ENCODE results near the gene SCARF1. TPM values are rescaled to one million over a fixed set of nuclear protein-coding genes. Genes with fewer than 3 reads are reported as not detected.

SCARF1 gene
- polyA plus RNA-seq, 1 donor from 2014 or later: 3.0 TPM

GRCh38 chr17:1640329-1641064 lies 5.0 kb downstream of the SCARF1 start:
- Histone ChIP-seq H3K9me3 (ENCODE audit: low read length) (no peaks in the 10 kb centered on the region), H3K9ac (ENCODE audit: low read length) (peak overlapping the region; percentile 5), H3K27ac (ENCODE audit: low read length) (no peak overlapping the region)

GRCh38 chr17:1639549-1640180 lies 5.9 kb downstream of the SCARF1 start:
- no peaks in the 10 kb centered on the region for H3K36me3 ChIP-seq (ENCODE audit: insufficient read depth, low read length)
- no peak overlapping the region for H3K4me3 ChIP-seq (ENCODE audit: low read length)
- no peaks in the 10 kb centered on the region for H3F3A ChIP-seq (ENCODE audit: insufficient read depth, low read length, poor library complexity, severe bottlenecking)
- TF ChIP-seq SMC3 (conservative IDR thresholded peaks at IDR 0.05; ENCODE audit: poor library complexity) (no peak), REST (IDR thresholded peaks at IDR 0.05; ENCODE audit: borderline replicate concordance) (no peak), TAF1 (IDR thresholded peaks at IDR 0.05; ENCODE audit: low read depth) (no peak), EP300 (conservative IDR thresholded peaks at IDR 0.05; ENCODE audit: poor library complexity, severe bottlenecking) (no peak), MXI1 (conservative IDR thresholded peaks at IDR 0.05; ENCODE audit: poor library complexity, severe bottlenecking) (no peak), POLR2AphosphoS5 (IDR thresholded peaks at IDR 0.05) (no peak), CTCF (IDR thresholded peaks at IDR 0.05; ENCODE audit: poor library complexity, severe bottlenecking) (no peak)
- no peaks in the 10 kb centered on the region for H4K20me1 ChIP-seq (ENCODE audit: insufficient read depth)
- no peaks in the 10 kb centered on the region for H3K9me3 ChIP-seq (ENCODE audit: low read length)
- no peaks in the 10 kb centered on the region for H3K9me2 ChIP-seq (ENCODE audit: insufficient read depth, low read length)
- H2AFZ ChIP-seq (ENCODE audit: low read depth, low read length): no peak overlapping the region
- H3K9ac ChIP-seq (ENCODE audit: low read length): peak overlapping the region; percentile 5
- H3K27me3 ChIP-seq (ENCODE audit: insufficient read depth, low read depth, low read length): peaks cover 11% of the 10 kb centered on the region
- H3K4me2 ChIP-seq (ENCODE audit: low read length): no peak overlapping the region
- no peaks in the 10 kb centered on the region for H3K79me2 ChIP-seq (replicated peaks; ENCODE audit: insufficient read depth, low read length)
- H3K27ac ChIP-seq (ENCODE audit: low read length): no peak overlapping the region

More at GRCh38 chr17:1640329-1641064, 5.0 kb downstream of the SCARF1 start:
- peaks cover 11% of the 10 kb centered on the region for H3K27me3 ChIP-seq (ENCODE audit: insufficient read depth, low read depth, low read length)
- TF ChIP-seq EP300 (conservative IDR thresholded peaks at IDR 0.05; ENCODE audit: poor library complexity, severe bottlenecking) (no peak), CTCF (IDR thresholded peaks at IDR 0.05; ENCODE audit: poor library complexity, severe bottlenecking) (no peak), RAD21 (conservative IDR thresholded peaks at IDR 0.05) (no peak), TAF1 (IDR thresholded peaks at IDR 0.05; ENCODE audit: low read depth) (no peak), SMC3 (conservative IDR thresholded peaks at IDR 0.05; ENCODE audit: poor library complexity) (no peak)
- no peak overlapping the region for H2AFZ ChIP-seq (ENCODE audit: low read depth, low read length)
- H4K20me1 ChIP-seq (ENCODE audit: insufficient read depth): no peaks in the 10 kb centered on the region
- H3K36me3 ChIP-seq (ENCODE audit: insufficient read depth, low read length): no peaks in the 10 kb centered on the region
- no peaks in the 10 kb centered on the region for H3K9me2 ChIP-seq (ENCODE audit: insufficient read depth, low read length)
- H3F3A ChIP-seq (ENCODE audit: insufficient read depth, low read length, poor library complexity, severe bottlenecking): no peaks in the 10 kb centered on the region
- no peak overlapping the region for H3K4me2 ChIP-seq (ENCODE audit: low read length)
- no peaks in the 10 kb centered on the region for H3K79me2 ChIP-seq (replicated peaks; ENCODE audit: insufficient read depth, low read length)
- no peak overlapping the region for H3K4me3 ChIP-seq (ENCODE audit: low read length)

Measured in neural cell (in vitro differentiated cells).